ENCODE measurements around the gene PHF2.

GRCh38 chr9:93603011-93603410 lies 26.6 kb downstream of the PHF2 start:
- TF ChIP-seq CTCF (IDR thresholded peaks at IDR 0.05) (no peak), POLR2A (IDR thresholded peaks at IDR 0.05) (no peak)
